Esophagus muscularis mucosa (tissue), 4 donors: ENCODE measurements around the gene CYB5R2. TPM values are rescaled to one million over a fixed set of nuclear protein-coding genes. Genes with fewer than 3 reads are reported as not detected.
A peak's percentile ranks its signal among the peaks of the same experiment; 100 is the strongest.

Experiments used
- DNase-seq: peaks from one replicate; pipeline ENCODE4 v3.0.0-alpha.2; 2017; ENCODE audit errors: extremely low spot score
- H3K27ac ChIP-seq, 4 donors: fragments of 200-600 bp; sonication (generic); replicated peaks in 1 of 4; 1 replicate in 3 of 4; 2 replicates in 1 of 4; pipeline ENCODE4 v1.5.1; 2016 to 2019; ENCODE audit warnings: mild to moderate bottlenecking in 1 of 4
- H3K27me3 ChIP-seq, 4 donors: fragments of 200-600 bp; sonication (generic); one replicate each; pipeline versions ENCODE4 v1.5.1 to v1.6.0; 2016 to 2019
- H3K36me3 ChIP-seq, 4 donors: fragments of 200-600 bp; sonication (generic); one replicate each; pipeline ENCODE4 v1.5.1; 2016 to 2019
- H3K4me1 ChIP-seq, 4 donors: fragments of 200-600 bp; sonication (generic); one replicate each; pipeline ENCODE4 v1.5.1; 2016 to 2019
- H3K4me3 ChIP-seq, 4 donors: fragments of 200-600 bp; sonication (generic); 1 replicate in 2 of 4; 2 replicates in 2 of 4; pipeline ENCODE4 v1.5.1; 2016 to 2019; ENCODE audit warnings: mild to moderate bottlenecking in 4 of 4, moderate library complexity in 1 of 4
- H3K9me3 ChIP-seq, 4 donors: fragments of 200-600 bp; sonication (generic); 1 replicate in 3 of 4; 2 replicates in 1 of 4; pipeline ENCODE4 v1.5.1; 2016 to 2019
- EP300 ChIP-seq: sonication (generic); formaldehyde crosslinking; IDR thresholded peaks from one replicate; pipeline ENCODE4 v1.6.1; 2017; ENCODE audit warnings: antibody characterized with exemption
- POLR2A ChIP-seq: fragments of 450-650 bp; IDR thresholded peaks from one replicate; pipeline ENCODE4 v1.6.1; 2017; ENCODE audit warnings: antibody characterized with exemption, moderate library complexity, mild to moderate bottlenecking, low read depth
- POLR2AphosphoS5 ChIP-seq, 2 donors: sonication (generic); formaldehyde crosslinking; IDR thresholded peaks; one replicate each; pipeline ENCODE4 v1.6.1; 2017; ENCODE audit warnings: antibody characterized with exemption in 2 of 2
- WGBS: methylation state at CpG from one replicate; pipeline ENCODE4 v1.1.5; 2018; 5-methylcytosine and 5-hydroxymethylcytosine counted together
- intact Hi-C: fragments of 100-400 bp; cut with DNase I; formaldehyde crosslinking; loops from one replicate; pipeline ENCODE4 v1.15.1; 2023
- total RNA-seq, 4 donors: library from RNA; depleted of rRNA; stranded (reverse); fragments of >200 nt; gene quantifications; one replicate each; pipeline versions ENCODE4 v1.1.0 to v1.2.1, GENCODE V29; 2016
- TF ChIP-seq, protein P1 (sequence below), 3 experiments: fragments of 200-600 bp in 2 of 3; fragments of 450-650 bp in 1 of 3; sonication (generic) in 2 of 3; IDR thresholded peaks; one replicate each; pipeline ENCODE4 v1.5.1; 2017 to 2019; ENCODE audit warnings: antibody characterized with exemption in 3 of 3, mild to moderate bottlenecking in 2 of 3, moderate library complexity in 1 of 3

The CYB5R2 gene
- total RNA-seq, 4 donors from 2014 or later, result 2.2 to 4.2 (median 2.6) TPM

DNA sequence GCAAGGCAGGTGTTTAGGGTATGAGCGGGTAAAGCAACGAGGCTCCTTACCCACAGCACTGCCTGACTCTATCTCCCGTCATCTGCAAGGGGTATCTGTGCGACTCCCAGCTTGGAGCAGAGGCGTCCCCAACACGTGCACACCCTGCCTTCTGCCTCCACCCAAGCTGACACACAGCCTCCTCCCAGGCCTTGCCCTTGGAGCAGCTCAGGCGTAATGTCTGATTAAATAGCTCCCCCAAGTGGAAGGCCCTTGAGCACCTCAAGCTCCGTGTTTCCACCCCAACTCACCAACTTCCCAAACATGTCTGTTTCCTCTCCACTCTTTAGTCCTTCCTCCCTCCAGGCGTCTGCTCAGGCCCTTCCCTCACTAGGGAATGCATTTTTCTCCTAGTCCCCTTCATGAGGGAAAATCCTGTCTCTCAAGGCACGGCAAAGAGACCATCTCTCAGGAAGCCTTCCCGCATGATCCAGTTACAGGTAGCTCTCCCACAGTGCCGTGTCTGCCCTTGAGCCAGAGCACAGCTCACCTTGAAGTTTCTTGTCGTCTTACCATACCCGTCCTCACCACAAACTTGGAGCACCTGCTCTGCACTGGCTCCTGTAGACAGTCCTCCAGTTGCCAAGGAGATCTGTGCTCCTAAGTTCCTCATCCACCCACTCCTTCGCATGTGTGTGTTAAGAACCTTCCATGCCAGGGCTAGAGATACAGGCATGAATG is 15.8 kb downstream of the CYB5R2 start:
- H3K4me1 ChIP-seq, result peaks cover 0 to 3% (median 0%) of the 10 kb centered on the region in 4 donors
- WGBS, result 63% methylated on average over 15 of the region's 15 CpGs
- TF ChIP-seq POLR2A, result no peak
- TF ChIP-seq, protein P1, sequence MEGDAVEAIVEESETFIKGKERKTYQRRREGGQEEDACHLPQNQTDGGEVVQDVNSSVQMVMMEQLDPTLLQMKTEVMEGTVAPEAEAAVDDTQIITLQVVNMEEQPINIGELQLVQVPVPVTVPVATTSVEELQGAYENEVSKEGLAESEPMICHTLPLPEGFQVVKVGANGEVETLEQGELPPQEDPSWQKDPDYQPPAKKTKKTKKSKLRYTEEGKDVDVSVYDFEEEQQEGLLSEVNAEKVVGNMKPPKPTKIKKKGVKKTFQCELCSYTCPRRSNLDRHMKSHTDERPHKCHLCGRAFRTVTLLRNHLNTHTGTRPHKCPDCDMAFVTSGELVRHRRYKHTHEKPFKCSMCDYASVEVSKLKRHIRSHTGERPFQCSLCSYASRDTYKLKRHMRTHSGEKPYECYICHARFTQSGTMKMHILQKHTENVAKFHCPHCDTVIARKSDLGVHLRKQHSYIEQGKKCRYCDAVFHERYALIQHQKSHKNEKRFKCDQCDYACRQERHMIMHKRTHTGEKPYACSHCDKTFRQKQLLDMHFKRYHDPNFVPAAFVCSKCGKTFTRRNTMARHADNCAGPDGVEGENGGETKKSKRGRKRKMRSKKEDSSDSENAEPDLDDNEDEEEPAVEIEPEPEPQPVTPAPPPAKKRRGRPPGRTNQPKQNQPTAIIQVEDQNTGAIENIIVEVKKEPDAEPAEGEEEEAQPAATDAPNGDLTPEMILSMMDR (IDR thresholded peaks at IDR 0.05), result peak; percentile 28 to 43 (median 31)
- no peaks in the 10 kb centered on the region for H3K27me3 ChIP-seq
- H3K36me3 ChIP-seq, result peaks cover 3 to 40% (median 29%) of the 10 kb centered on the region in 4 donors
- H3K4me3 ChIP-seq, result no peak overlapping the region
- H3K27ac ChIP-seq, result no peak overlapping the region
- H3K9me3 ChIP-seq, result no peaks in the 10 kb centered on the region
- intact Hi-C loops, result loop anchor here (2.0 kb wide), 1 partner anchor 87 kb away; no protein-coding TSS in a partner anchor
- DNase-seq, result no peak

DNA sequence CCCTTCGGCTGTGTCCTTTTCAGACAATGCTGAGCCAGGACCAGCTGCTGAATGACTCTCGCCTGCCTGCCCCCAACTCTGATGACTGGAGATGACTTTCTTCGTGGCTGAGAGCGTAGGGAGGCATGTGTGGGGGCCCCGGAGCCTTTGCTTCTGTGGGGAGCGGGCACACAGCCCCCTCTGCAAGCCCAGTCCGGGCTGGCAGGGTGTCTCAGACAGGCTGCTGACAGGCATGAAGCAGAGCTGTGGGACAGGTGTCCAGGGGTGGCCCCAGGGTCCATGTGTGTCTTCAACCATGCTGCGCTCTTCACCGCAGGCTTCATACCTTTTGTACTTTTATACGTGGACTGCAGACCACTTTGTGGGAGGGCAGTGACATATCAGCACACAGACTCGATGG is 16.6 kb downstream of the CYB5R2 start:
- TF ChIP-seq POLR2AphosphoS5 (IDR thresholded peaks at IDR 0.05) (no peak), POLR2A (no peak), EP300 (no peak)
- TF ChIP-seq, protein P1 (IDR thresholded peaks at IDR 0.05), result no peak

DNA sequence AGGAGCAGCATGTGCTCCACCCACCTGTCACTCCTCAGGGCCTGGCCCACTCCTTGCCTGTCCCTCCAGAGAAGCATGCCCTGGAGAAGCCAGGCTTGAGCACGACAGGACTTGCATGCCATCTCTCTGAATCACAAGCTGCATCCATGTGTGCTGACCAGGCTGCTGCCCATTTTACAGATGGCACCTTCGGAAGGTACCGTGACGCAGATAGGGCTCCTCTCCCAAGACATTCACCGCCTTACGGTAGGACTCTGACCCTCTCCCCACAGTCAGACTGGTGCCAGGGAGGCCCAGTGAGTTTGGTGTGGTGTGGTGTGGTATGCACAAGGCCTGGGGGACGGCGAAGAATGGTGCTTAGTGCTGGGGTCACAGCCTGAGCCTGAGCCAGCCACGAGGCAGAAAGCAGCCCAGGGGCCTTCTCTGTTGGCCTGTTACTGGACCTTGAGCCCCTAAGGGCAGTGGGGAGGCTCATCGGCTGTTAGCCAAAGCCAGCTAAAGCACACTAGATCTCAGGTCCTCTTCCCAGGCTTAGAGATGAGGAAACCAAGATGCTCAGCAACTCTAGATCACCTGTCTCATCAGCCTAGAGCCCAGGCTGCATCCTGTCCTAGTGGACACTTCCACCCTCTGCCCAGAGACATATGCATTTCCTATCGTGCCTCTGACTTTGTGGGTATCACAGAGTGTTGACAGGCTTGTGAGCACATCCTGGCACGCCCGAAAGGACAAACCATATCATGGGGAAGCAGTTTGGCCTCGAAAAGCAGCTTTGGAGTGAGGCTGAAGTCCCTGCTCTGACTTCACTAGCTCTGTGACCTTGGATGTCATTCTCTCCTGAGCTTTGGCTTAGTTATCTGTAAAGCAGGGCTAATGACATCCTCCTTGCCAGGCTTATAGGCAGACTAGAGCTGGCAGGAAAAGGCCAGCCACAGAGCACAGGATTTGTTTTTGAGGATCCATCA is 17.8 kb downstream of the CYB5R2 start:
- 93% methylated on average over 14 of the region's 14 CpGs for WGBS
- Histone ChIP-seq H3K4me3 (no peak overlapping the region), H3K9me3 (no peaks in the 10 kb centered on the region), H3K4me1 (peaks cover 0 to 7% (median 2%) of the 10 kb centered on the region in 4 donors), H3K27me3 (no peaks in the 10 kb centered on the region), H3K27ac (no peak overlapping the region), H3K36me3 (peaks cover 7 to 59% (median 46%) of the 10 kb centered on the region in 4 donors)
- no peak for DNase-seq
- TF ChIP-seq, protein P1 (IDR thresholded peaks at IDR 0.05), result no peak
- TF ChIP-seq EP300, result no peak
- no peak for TF ChIP-seq POLR2A
- TF ChIP-seq POLR2AphosphoS5 (IDR thresholded peaks at IDR 0.05), result no peak
- intact Hi-C loops, result loop anchor here (2.0 kb wide), 1 partner anchor 85 kb away; no protein-coding TSS in a partner anchor

More for the DNA sequence above, 16.6 kb downstream of the CYB5R2 start:
- WGBS, result 88% methylated on average over 5 of the region's 11 CpGs
- Histone ChIP-seq H3K4me1 (peaks cover 0 to 4% (median 2%) of the 10 kb centered on the region in 4 donors), H3K27ac (no peak overlapping the region), H3K27me3 (no peaks in the 10 kb centered on the region), H3K9me3 (no peaks in the 10 kb centered on the region), H3K36me3 (peaks cover 7 to 48% (median 37%) of the 10 kb centered on the region in 4 donors), H3K4me3 (no peak overlapping the region)
- no peak for DNase-seq
- intact Hi-C loops, result loop anchor here (2.0 kb wide), 1 partner anchor 86 kb away; no protein-coding TSS in a partner anchor

DNA sequence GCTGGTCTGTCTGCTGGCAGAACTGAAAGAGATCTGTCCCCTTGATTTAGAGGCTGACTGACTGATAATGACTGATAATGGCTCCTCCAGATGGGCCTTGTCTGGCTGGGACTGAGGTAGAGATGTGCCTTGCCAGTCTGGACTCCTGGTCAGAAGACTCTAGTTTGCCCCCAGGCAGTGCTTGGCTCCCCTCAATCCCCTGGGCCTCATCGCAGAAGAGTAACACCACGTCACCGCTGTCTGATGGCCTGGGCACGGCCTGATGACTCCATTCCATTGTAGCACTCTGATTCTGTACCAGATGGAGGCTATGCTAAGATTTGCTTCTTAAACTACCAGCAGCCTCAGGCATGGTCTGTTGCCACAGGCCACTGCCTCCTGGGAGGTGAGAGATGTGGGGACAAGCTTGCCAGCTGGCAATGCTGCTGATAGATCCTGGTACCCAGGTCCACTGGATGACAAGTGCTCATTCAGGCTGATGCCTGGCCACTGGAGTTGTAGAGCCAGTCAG is 19.1 kb downstream of the CYB5R2 start:
- 93% methylated on average over 4 of the region's 4 CpGs for WGBS
- intact Hi-C loops, result no loop called here

DNA sequence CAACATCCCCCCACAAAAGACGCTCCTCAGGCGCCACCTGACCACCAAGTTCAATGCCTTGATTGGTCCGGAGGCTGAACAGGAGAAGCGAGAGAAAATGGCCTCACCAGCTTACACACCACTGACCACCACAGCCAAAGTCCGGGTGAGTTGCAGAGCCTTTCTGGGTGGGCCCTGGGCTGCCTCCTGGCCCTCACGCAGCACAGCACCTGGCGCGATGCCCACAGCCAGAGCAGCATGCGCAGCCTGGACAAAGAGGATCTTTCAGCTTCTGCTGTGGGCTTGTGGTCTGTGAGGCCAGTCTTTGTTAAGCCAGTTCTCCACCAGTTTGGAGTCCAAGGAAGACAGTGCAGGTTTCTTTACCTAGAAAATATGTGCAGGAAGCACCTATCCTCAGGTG is 21.6 kb downstream of the CYB5R2 start:
- Histone ChIP-seq H3K9me3 (no peaks in the 10 kb centered on the region), H3K4me3 (no peak overlapping the region), H3K36me3 (peaks cover 7 to 81% (median 64%) of the 10 kb centered on the region in 4 donors), H3K4me1 (peaks cover 0 to 7% (median under 1%) of the 10 kb centered on the region in 4 donors), H3K27me3 (no peaks in the 10 kb centered on the region), H3K27ac (peak overlapping the region in 1 of 4 donors; percentile 19)
- intact Hi-C loops, result no loop called here
- WGBS, result 85% methylated on average over 6 of the region's 9 CpGs
- no peak for DNase-seq
- TF ChIP-seq, protein P1 (IDR thresholded peaks at IDR 0.05), result no peak
- TF ChIP-seq POLR2AphosphoS5 (IDR thresholded peaks at IDR 0.05) (no peak), EP300 (no peak)

More for the DNA sequence above, 19.1 kb downstream of the CYB5R2 start:
- no peak for TF ChIP-seq POLR2A
- no peaks in the 10 kb centered on the region for H3K9me3 ChIP-seq
- peaks cover 7 to 72% (median 56%) of the 10 kb centered on the region in 4 donors for H3K36me3 ChIP-seq
- no peak overlapping the region for H3K27ac ChIP-seq
- H3K4me1 ChIP-seq, result peaks cover 0 to 7% (median 2%) of the 10 kb centered on the region in 4 donors
- H3K27me3 ChIP-seq, result no peaks in the 10 kb centered on the region
- H3K4me3 ChIP-seq, result no peak overlapping the region
- no peak for DNase-seq
